Fibroblast of mammary gland (primary cell): ENCODE measurements around the gene PRKCZ.

Experiments used
- DNase-seq: peaks from one replicate; pipeline ENCODE4 v3.0.0-alpha.2; 2010; ENCODE audit warnings: low read depth
- H3K4me3 ChIP-seq: 2 replicates; pipeline ENCODE4 v1.5.1; 2011; ENCODE audit warnings: low read depth, mild to moderate bottlenecking, low read length, moderate library complexity; ENCODE audit not compliant: control insufficient read depth
- CTCF ChIP-seq: conservative IDR thresholded peaks from 2 replicates; pipeline ENCODE4 v1.5.1; 2011; ENCODE audit warnings: low read depth, low read length, inconsistent platforms; ENCODE audit not compliant: control insufficient read depth, insufficient read depth

The PRKCZ gene

GRCh38 chr1:2208309-2209239 lies 158.4 kb downstream of the PRKCZ start:
- H3K4me3 ChIP-seq: no peak overlapping the region
- no peak for TF ChIP-seq CTCF
- peak; percentile 90 for DNase-seq

GRCh38 chr1:2209400-2210083 lies 159.3 kb downstream of the PRKCZ start:
- no peak for TF ChIP-seq CTCF
- H3K4me3 ChIP-seq: no peak overlapping the region
- no peak for DNase-seq

DNA sequence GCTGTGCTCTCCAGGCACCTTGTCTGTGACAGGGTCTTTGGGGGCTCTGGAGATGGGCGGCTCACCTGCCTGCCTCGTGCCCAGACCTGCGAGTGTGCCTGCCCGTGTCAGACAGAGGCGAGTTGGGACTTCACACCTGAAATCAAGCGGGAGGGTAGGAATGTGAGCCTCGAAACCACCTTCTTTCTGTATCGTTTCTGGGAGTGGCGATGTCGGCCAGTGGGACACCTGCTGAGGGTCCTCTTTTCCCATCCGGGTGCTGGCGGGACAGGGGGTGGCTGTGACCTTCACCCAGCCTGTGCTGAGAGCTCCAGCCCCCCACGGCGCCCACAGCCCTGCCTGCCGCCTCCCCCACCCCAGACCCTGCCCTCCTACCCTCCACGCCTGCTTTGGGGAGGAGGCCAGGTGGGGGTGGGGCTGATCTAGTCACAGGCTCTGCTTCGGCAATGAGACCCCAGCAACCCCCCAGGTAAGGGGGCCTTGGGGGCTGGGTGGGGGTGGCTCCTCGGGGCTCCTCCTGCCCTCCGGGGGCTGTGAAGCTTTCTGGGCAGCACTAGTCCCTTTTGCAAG lies 160.0 kb downstream of the PRKCZ start:
- no peak overlapping the region for H3K4me3 ChIP-seq
- no peak for TF ChIP-seq CTCF
- no peak for DNase-seq

DNA sequence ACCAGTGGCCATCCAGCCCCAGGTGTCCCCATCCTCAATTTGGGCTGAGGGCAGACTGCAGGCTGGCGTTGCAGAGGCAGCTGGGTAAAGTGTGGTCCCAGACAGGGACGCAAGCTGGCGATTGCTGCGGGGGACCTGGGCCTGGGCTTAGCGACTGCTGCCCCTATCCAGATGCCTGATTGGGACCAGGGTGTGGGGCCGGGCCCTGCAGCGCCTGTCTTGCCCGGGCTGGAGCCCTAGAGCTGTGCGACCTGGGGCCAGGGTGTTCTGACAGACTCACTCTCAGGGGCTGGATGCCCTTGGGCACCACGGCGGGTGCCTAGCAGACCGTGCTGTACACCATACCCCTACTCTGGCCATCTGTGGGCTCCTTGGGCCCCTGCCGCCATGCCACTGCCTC lies 160.6 kb downstream of the PRKCZ start:
- no peak for TF ChIP-seq CTCF
- DNase-seq: no peak
- H3K4me3 ChIP-seq: no peak overlapping the region

DNA sequence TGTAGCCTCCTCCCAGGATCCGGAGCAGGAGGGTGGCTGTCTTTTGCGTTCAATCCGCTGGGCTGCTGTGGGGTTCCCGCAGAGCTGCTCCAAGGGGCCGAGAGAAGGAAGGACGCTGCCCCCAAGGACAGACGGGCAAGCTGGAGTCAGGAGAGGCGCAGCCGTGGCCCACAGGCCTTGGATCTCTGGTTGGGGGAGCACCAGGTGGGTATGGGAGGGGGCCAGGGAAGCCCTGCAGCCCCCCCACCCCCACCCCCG lies 162.0 kb downstream of the PRKCZ start:
- no peak overlapping the region for H3K4me3 ChIP-seq
- TF ChIP-seq CTCF: no peak
- DNase-seq: peak; percentile 11

DNA sequence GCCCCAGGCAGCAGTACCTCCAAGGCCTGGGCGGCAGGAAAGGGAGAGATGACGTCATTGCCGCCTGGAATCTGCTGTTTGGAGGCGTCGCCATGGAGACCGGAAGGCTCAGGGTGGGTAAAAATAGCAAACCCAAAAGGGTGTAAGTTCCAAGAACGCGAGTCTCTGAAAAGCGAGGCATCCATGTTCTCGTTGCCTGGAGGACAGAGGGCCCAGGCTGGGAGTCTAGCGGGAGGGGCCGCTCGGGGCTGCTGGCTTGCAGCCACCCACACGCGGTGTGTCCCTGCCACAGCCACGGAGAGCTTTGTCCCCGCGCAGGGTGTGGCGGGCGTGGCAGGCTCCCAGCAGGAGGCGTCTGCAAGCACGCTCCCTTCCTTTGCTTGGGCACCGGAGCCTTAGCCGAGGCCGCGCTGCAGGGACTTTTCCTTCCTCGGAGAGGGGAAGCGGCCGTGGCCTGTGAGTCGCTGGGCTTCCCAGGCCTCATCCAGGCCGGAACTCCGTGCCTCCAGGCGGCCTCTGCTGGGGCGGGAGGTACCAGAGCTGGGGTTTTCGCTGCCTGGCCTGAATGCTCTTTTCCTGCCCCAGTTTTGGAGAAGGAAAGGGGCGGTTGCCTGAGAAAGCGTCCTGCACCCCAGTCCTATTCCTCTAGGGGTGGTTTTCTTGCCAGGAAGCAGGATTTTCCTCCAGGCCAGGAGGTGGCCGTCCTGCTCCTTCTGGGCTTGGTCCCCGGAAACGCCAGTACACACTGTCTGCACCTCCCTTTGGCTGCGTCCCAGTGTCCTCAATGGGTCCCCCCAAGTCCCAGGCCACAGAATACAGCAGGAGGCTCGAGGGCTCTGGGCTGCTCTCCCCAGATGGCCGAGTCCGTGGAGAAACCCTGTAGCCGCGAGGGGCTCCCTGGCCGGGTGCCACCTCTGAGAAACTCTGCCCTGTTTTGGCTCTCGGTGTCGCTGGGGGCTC lies 162.6 kb downstream of the PRKCZ start:
- H3K4me3 ChIP-seq: peak overlapping the region; percentile 11
- peak; percentile 17 for TF ChIP-seq CTCF
- DNase-seq: peak; percentile 95
